Lower leg skin (tissue), 4 donors: ENCODE measurements around the gene TLR1. TPM values are rescaled to one million over a fixed set of nuclear protein-coding genes. Genes with fewer than 3 reads are reported as not detected.

Experiments used
- DNase-seq, 2 donors: peaks; one replicate each; pipeline ENCODE4 v3.0.0-alpha.2; 2019; ENCODE audit warnings: low spot score in 2 of 2
- H3K4me3 ChIP-seq: fragments of 200-600 bp; sonication (generic); 2 replicates; pipeline ENCODE4 v1.5.1; 2017; ENCODE audit warnings: mild to moderate bottlenecking, low read depth; ENCODE audit not compliant: poor library complexity, severe bottlenecking
- CTCF ChIP-seq, 3 donors: fragments of 450-650 bp; IDR thresholded peaks; one replicate each; pipeline ENCODE4 v1.5.1; 2016; ENCODE audit warnings: antibody characterized with exemption in 3 of 3, mild to moderate bottlenecking in 3 of 3, moderate library complexity in 2 of 3
- POLR2A ChIP-seq, 2 donors: fragments of 450-650 bp; IDR thresholded peaks; one replicate each; pipeline ENCODE4 v1.6.1; 2016 to 2017; ENCODE audit warnings: antibody characterized with exemption in 2 of 2, mild to moderate bottlenecking in 1 of 2, moderate library complexity in 1 of 2
- WGBS, 2 donors: methylation state at CpG; one replicate each; pipeline ENCODE4 v1.1.5; 2018; 5-methylcytosine and 5-hydroxymethylcytosine counted together
- intact Hi-C: fragments of 100-400 bp; cut with DNase I; formaldehyde crosslinking; loops from one replicate; pipeline ENCODE4 v1.15.0; 2023; ENCODE audit warnings: low total_unique reads
- total RNA-seq, 4 donors: library from RNA; depleted of rRNA; stranded (reverse); fragments of >200 nt; gene quantifications; one replicate each; pipeline ENCODE4 v1.1.0, GENCODE V29; 2016

The TLR1 gene
- 10 to 100 TPM in 2 of 4 donors, 1 to 10 TPM in 2; 4.4 to 10.9 (median 7.3) TPM for total RNA-seq

- DNase-seq = no peak
- intact Hi-C loops = no loop called here
- WGBS, 2 donors = 15 to 20% methylated on average over 7 of the region's 7 CpGs
- peak within 1 kb of the TSS; percentile 3 for H3K4me3 ChIP-seq
- TF ChIP-seq POLR2A (IDR thresholded peaks at IDR 0.05) (no peak), CTCF (IDR thresholded peaks at IDR 0.05) (no peak)
These were observed at the start of gene TLR1 for GRCh38 chr4:38804654-38805295. TSS of gene TLR1 (minus strand) at chr4:38804791. CDS start at chr4:38798831, 5,960 bp downstream.

GRCh38 chr4:38846015-38846414 lies 41.4 kb upstream of the TLR1 start:
- intact Hi-C loops = no loop called here
- WGBS, 2 donors = 77 to 92% methylated on average over 3 of the region's 3 CpGs
- TF ChIP-seq POLR2A (IDR thresholded peaks at IDR 0.05) (no peak), CTCF (IDR thresholded peaks at IDR 0.05) (no peak)

GRCh38 chr4:38842994-38843393 lies 38.4 kb upstream of the TLR1 start:
- no peak overlapping the region for H3K4me3 ChIP-seq
- DNase-seq = no peak
- 83 to 87% methylated on average over 4 of the region's 4 CpGs for WGBS, 2 donors
- no peak for TF ChIP-seq POLR2A (IDR thresholded peaks at IDR 0.05)
- TF ChIP-seq CTCF (IDR thresholded peaks at IDR 0.05) = no peak
- intact Hi-C loops = no loop called here

More at GRCh38 chr4:38846015-38846414, 41.4 kb upstream of the TLR1 start:
- DNase-seq = no peak
- H3K4me3 ChIP-seq = no peak overlapping the region

GRCh38 chr4:38837849-38838248 lies 33.3 kb upstream of the TLR1 start:
- intact Hi-C loops = no loop called here
- no peak overlapping the region for H3K4me3 ChIP-seq
- 24 to 28% methylated on average over 2 of the region's 2 CpGs for WGBS, 2 donors
- TF ChIP-seq CTCF (IDR thresholded peaks at IDR 0.05) (no peak), POLR2A (IDR thresholded peaks at IDR 0.05) (no peak)
- no peak for DNase-seq

GRCh38 chr4:38837334-38837733 lies 32.7 kb upstream of the TLR1 start:
- TF ChIP-seq CTCF (IDR thresholded peaks at IDR 0.05) (no peak), POLR2A (IDR thresholded peaks at IDR 0.05) (no peak)
- H3K4me3 ChIP-seq = no peak overlapping the region
- DNase-seq = no peak
- intact Hi-C loops = no loop called here

- intact Hi-C loops = no loop called here
- TF ChIP-seq CTCF (IDR thresholded peaks at IDR 0.05) (no peak), POLR2A (IDR thresholded peaks at IDR 0.05) (no peak)
- no peak overlapping the region for H3K4me3 ChIP-seq
- 86 to 93% methylated on average over 4 of the region's 4 CpGs for WGBS, 2 donors
- DNase-seq = no peak
These were observed 30.0 kb upstream of the TLR1 start for GRCh38 chr4:38834570-38834969.
